Activated CD4-positive, alpha-beta T cell treated with anti-CD3 and anti-CD28 coated beads, Interleukin-2, amount 10 ng/mL, durations not matched to agents 7 days and 5 days (primary cell): ENCODE results near the gene FGF1. TPM values are rescaled to one million over a fixed set of nuclear protein-coding genes. Genes with fewer than 3 reads are reported as not detected.

ENCODE experiments used
- CTCF ChIA-PET: fragments of 350-600 bp; sonication (Branson Sonifier 250); formaldehyde crosslinking; loops from one replicate; lab custom pipeline; 2021; ENCODE audit warnings: antibody characterized with exemption; lab: Charles Lee
- POLR2A ChIA-PET: fragments of 350-600 bp; sonication (Branson Sonifier 250); formaldehyde crosslinking; loops from one replicate; lab custom pipeline; 2021; ENCODE audit warnings: antibody characterized with exemption; lab: Charles Lee
- DNase-seq: peaks from one replicate; pipeline ENCODE4 v3.0.0-alpha.2; 2020
- H3K27ac Mint-ChIP-seq: one replicate; pipeline ENCODE4 v1.8.0; 2021; ENCODE audit warnings: mild to moderate bottlenecking, moderate library complexity, mixed read lengths
- H3K27me3 Mint-ChIP-seq: one replicate; pipeline ENCODE4 v1.8.0; 2021; ENCODE audit warnings: mixed read lengths
- H3K36me3 Mint-ChIP-seq: one replicate; pipeline ENCODE4 v1.8.0; 2021; ENCODE audit warnings: low read depth, mixed read lengths
- H3K4me1 Mint-ChIP-seq: one replicate; pipeline ENCODE4 v1.8.0; 2021; ENCODE audit warnings: mixed read lengths
- H3K4me3 Mint-ChIP-seq: one replicate; pipeline ENCODE4 v1.8.0; 2021; ENCODE audit warnings: mild to moderate bottlenecking, moderate library complexity, mixed read lengths
- H3K9me3 Mint-ChIP-seq: one replicate; pipeline ENCODE4 v1.8.0; 2021; ENCODE audit warnings: mixed read lengths
- total RNA-seq, 2 experiments: library from RNA; stranded (reverse); gene quantifications; one replicate each; pipeline ENCODE4 v1.2.3, GENCODE V29; 2021

Gene FGF1
- total RNA-seq, 2 experiments from 2014 or later: not detected

DNA sequence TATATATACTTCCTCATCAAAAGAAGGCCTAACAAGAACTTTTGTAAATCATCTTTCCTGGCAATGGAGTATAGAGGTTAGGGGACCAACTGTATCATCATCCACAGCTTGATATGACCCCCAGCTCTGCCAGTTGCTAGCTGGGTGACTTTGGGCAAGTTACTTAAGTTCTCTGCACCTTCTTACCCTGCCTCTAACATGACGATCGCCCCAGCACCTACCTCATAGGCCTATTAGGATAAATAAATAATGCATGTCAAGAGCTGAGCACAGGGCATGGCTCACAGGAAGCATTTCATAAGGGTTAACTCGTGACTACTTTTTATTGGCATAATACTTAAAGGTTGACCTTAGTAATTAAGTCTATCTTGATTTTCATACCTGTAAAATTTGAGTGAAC lies 29.4 kb upstream of the FGF1 start:
- no peaks in the 10 kb centered on the region for H3K36me3 Mint-ChIP-seq
- H3K27me3 Mint-ChIP-seq: peaks cover 11% of the 10 kb centered on the region
- no peak overlapping the region for H3K4me3 Mint-ChIP-seq
- H3K27ac Mint-ChIP-seq: no peak overlapping the region
- H3K4me1 Mint-ChIP-seq: peaks cover 11% of the 10 kb centered on the region
- DNase-seq: no peak
- ChIA-PET POLR2A (no interaction called here), CTCF (interaction anchor here (0.9 to 4.2 kb wide), 3 partner anchors 8 to 166 kb away, joined by 3 to 23 read pairs (median 4); no protein-coding TSS in a partner anchor)
- peaks cover 2% of the 10 kb centered on the region for H3K9me3 Mint-ChIP-seq

- Mint-ChIP-seq H3K4me3 (peak overlapping the region; percentile 64), H3K4me1 (peaks cover 11% of the 10 kb centered on the region), H3K27ac (no peak overlapping the region), H3K36me3 (no peaks in the 10 kb centered on the region), H3K27me3 (peaks cover 12% of the 10 kb centered on the region), H3K9me3 (peaks cover 2% of the 10 kb centered on the region)
- ChIA-PET POLR2A (no interaction called here), CTCF (interaction anchor here (0.6 to 2.9 kb wide), 44 partner anchors 9 to 1021 kb away, joined by 3 to 18 read pairs (median 5); no protein-coding TSS in a partner anchor)
- peak; percentile 82 for DNase-seq
These were observed 27.3 kb upstream of the FGF1 start for GRCh38 chr5:142713121-142713706.

DNA sequence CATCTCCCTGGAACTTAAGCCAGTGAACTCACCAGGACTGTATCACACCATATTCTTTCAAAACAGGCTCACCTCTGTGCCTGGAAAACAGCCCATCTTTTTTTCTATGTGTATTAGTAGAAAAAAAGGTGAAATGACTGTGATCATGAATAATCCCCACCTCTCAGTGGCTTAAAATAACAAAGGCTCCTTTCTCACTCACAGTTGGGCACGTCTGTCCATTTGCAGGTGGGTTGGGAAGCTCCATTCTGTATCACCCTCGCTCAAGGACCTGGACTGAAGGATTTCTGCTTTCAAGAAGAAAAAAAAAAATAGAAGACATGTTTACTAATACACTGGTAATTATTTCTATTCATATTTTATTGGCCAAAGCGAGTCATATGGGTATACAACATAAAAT lies 17.3 kb upstream of the FGF1 start:
- Mint-ChIP-seq H3K4me1 (no peaks in the 10 kb centered on the region), H3K27me3 (peaks cover 17% of the 10 kb centered on the region), H3K4me3 (no peak overlapping the region), H3K9me3 (no peaks in the 10 kb centered on the region), H3K36me3 (no peaks in the 10 kb centered on the region), H3K27ac (no peak overlapping the region)
- ChIA-PET POLR2A (no interaction called here), CTCF (interaction anchor here (1.0 to 1.9 kb wide), 2 partner anchors 10 to 12 kb away, joined by 3 to 6 read pairs; no protein-coding TSS in a partner anchor)
- no peak for DNase-seq

DNA sequence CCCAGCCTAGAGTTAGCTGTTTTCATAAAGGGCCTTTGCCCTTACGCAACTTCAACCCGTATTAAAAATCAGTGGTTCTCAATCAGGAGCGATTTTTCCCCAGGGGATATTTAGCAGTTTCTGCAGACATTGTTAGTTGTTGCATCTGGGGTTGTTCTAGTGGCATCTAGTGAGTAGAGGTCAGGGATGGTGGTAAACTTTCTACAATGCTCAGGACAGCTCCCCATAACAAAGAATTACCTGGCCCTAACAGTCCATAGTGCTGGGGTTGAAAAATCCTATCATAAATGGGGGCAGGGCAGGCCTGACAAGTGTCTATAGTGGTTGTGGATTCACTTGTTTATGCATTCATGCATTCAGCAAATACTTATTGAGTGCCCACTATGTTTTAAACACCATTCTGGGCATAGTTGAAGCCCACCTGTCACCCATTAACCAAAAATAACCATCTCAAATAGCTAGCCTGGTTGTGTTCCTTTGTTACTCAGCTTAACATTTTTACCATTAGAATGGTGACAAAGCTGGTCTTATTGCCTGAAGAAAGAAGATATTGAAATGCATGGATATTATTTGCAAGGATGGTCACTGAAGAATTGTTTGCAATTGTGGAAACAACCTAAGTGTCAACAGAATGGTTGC lies 15.9 kb upstream of the FGF1 start:
- ChIA-PET POLR2A (no interaction called here), CTCF (interaction anchor here (0.8 to 3.4 kb wide), 3 partner anchors 11 to 42 kb away, joined by 4 to 17 read pairs (median 4); no protein-coding TSS in a partner anchor)
- H3K9me3 Mint-ChIP-seq: no peaks in the 10 kb centered on the region
- H3K27ac Mint-ChIP-seq: no peak overlapping the region
- H3K27me3 Mint-ChIP-seq: peaks cover 15% of the 10 kb centered on the region
- no peak overlapping the region for H3K4me3 Mint-ChIP-seq
- no peaks in the 10 kb centered on the region for H3K36me3 Mint-ChIP-seq
- no peak for DNase-seq
- no peaks in the 10 kb centered on the region for H3K4me1 Mint-ChIP-seq

GRCh38 chr5:142700566-142700965 lies 14.7 kb upstream of the FGF1 start:
- Mint-ChIP-seq H3K27ac (no peak overlapping the region), H3K27me3 (peaks cover 15% of the 10 kb centered on the region), H3K36me3 (no peaks in the 10 kb centered on the region), H3K4me1 (no peaks in the 10 kb centered on the region), H3K9me3 (no peaks in the 10 kb centered on the region), H3K4me3 (no peak overlapping the region)
- ChIA-PET POLR2A (no interaction called here), CTCF (interaction anchor here (3.4 kb wide), 1 partner anchor 12 kb away, joined by 17 read pairs; no protein-coding TSS in a partner anchor)
- DNase-seq: no peak

GRCh38 chr5:142699184-142699720 lies 13.4 kb upstream of the FGF1 start:
- Mint-ChIP-seq H3K4me3 (no peak overlapping the region), H3K4me1 (no peaks in the 10 kb centered on the region), H3K36me3 (no peaks in the 10 kb centered on the region), H3K27me3 (peaks cover 9% of the 10 kb centered on the region), H3K9me3 (no peaks in the 10 kb centered on the region), H3K27ac (no peak overlapping the region)
- peak; percentile 84 for DNase-seq
- ChIA-PET CTCF (interaction anchor here (0.5 to 1.8 kb wide), 18 partner anchors 14 to 723 kb away, joined by 3 to 7 read pairs (median 4); no protein-coding TSS in a partner anchor), POLR2A (no interaction called here)

GRCh38 chr5:142698447-142699183 lies 12.7 kb upstream of the FGF1 start:
- Mint-ChIP-seq H3K4me3 (no peak overlapping the region), H3K27ac (no peak overlapping the region), H3K9me3 (no peaks in the 10 kb centered on the region), H3K27me3 (peaks cover 7% of the 10 kb centered on the region), H3K4me1 (no peaks in the 10 kb centered on the region), H3K36me3 (no peaks in the 10 kb centered on the region)
- CTCF ChIA-PET: interaction anchor here (0.5 to 1.8 kb wide), 16 partner anchors 15 to 723 kb away, joined by 3 to 7 read pairs (median 4); no protein-coding TSS in a partner anchor
- DNase-seq: no peak
- POLR2A ChIA-PET: no interaction called here

- Mint-ChIP-seq H3K9me3 (no peaks in the 10 kb centered on the region), H3K4me3 (no peak overlapping the region), H3K27ac (no peak overlapping the region), H3K4me1 (no peaks in the 10 kb centered on the region), H3K27me3 (peaks cover 3% of the 10 kb centered on the region), H3K36me3 (no peaks in the 10 kb centered on the region)
- POLR2A ChIA-PET: no interaction called here
- CTCF ChIA-PET: interaction anchor here (1.3 to 2.2 kb wide), 5 partner anchors 8 to 88 kb away, joined by 3 to 6 read pairs (median 6); no protein-coding TSS in a partner anchor
- no peak for DNase-seq
These were observed 11.7 kb upstream of the FGF1 start for GRCh38 chr5:142697356-142698255.

- ChIA-PET CTCF (interaction anchor here (1.2 to 2.2 kb wide), 3 partner anchors 10 to 37 kb away, joined by 3 to 6 read pairs (median 6); no protein-coding TSS in a partner anchor), POLR2A (no interaction called here)
- H3K27me3 Mint-ChIP-seq: peaks cover 3% of the 10 kb centered on the region
- no peaks in the 10 kb centered on the region for H3K4me1 Mint-ChIP-seq
- DNase-seq: no peak
- H3K36me3 Mint-ChIP-seq: no peaks in the 10 kb centered on the region
- H3K9me3 Mint-ChIP-seq: no peaks in the 10 kb centered on the region
- H3K27ac Mint-ChIP-seq: no peak overlapping the region
- H3K4me3 Mint-ChIP-seq: no peak overlapping the region
These were observed 10.5 kb upstream of the FGF1 start for GRCh38 chr5:142696379-142696778.

- CTCF ChIA-PET: no interaction called here
These were observed 8.4 kb upstream of the FGF1 start for GRCh38 chr5:142694092-142694856.

DNA sequence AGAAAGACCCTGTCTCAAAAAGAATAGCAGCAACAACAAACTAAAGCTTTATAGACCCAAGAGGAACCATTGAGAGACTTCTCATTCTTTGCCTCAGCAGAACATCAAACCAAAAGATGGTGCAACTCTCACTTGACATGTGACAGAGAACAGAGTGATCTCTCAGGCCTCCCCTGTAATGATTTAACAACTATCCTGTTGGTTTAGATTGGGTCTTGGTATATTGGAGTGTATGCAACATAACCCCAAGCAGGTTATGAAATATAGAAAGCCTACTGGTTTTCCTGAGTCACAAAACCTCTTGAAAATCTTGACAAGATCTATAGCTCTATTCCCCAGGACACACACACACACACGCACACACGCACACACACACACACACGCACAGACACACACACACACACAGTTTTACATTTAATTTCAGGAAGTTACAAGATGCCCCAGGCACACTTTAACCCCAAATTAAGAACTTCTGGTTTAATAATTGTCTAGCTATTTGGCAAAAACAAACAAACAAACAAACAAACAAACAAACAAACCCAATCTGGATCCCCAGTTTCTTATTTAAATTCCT lies 6.5 kb upstream of the FGF1 start:
- ChIA-PET CTCF (no interaction called here), POLR2A (interaction anchor here (0.6 kb wide), 1 partner anchor 358 kb away, joined by 3 read pairs; no protein-coding TSS in a partner anchor)
- H3K27ac Mint-ChIP-seq: no peak overlapping the region
- no peaks in the 10 kb centered on the region for H3K36me3 Mint-ChIP-seq
- H3K27me3 Mint-ChIP-seq: peaks cover 3% of the 10 kb centered on the region
- no peak overlapping the region for H3K4me3 Mint-ChIP-seq
- no peak for DNase-seq
- H3K4me1 Mint-ChIP-seq: no peaks in the 10 kb centered on the region
- H3K9me3 Mint-ChIP-seq: no peaks in the 10 kb centered on the region

More at GRCh38 chr5:142694092-142694856, 8.4 kb upstream of the FGF1 start:
- H3K4me3 Mint-ChIP-seq: no peak overlapping the region
- no peak for DNase-seq
- no peaks in the 10 kb centered on the region for H3K9me3 Mint-ChIP-seq
- no peaks in the 10 kb centered on the region for H3K36me3 Mint-ChIP-seq
- POLR2A ChIA-PET: no interaction called here
- H3K27me3 Mint-ChIP-seq: peaks cover 3% of the 10 kb centered on the region
- H3K27ac Mint-ChIP-seq: no peak overlapping the region
- H3K4me1 Mint-ChIP-seq: no peaks in the 10 kb centered on the region
